GM12878 (cell line): Measurements from ENCODE around the gene SCIN. TPM values are rescaled to one million over a fixed set of nuclear protein-coding genes. Genes with fewer than 3 reads are reported as not detected.

Experiments used
- ATAC-seq: fragments of 200-7000 bp; cut with Tn5 transposase; 3 replicates; pipeline ENCODE4 v1.9.1; 2020; ENCODE audit warnings: mild to moderate bottlenecking, moderate library complexity
- BruUV-seq: library from RNA; stranded (reverse); fragments of 400-500 nt; replicated peaks from 2 replicates; lab custom pipeline; 2021; lab: Mats Ljungman, UMichigan
- CTCF ChIA-PET: fragments of 300-600 bp; sonication (Branson Sonifier 250); formaldehyde crosslinking; extraction: SDS; loops from one replicate; lab custom pipeline; 2021; ENCODE audit warnings: inconsistent platforms; lab: Yijun Ruan, JAX
- POLR2A ChIA-PET: fragments of 350-600 bp; formaldehyde crosslinking; extraction: SDS; loops from one replicate; lab custom pipeline; 2021; ENCODE audit warnings: inconsistent platforms; lab: Charles Lee
- RAD21 ChIA-PET: fragments of 300-600 bp; sonication (Branson Sonifier 250); formaldehyde crosslinking; loops from one replicate; lab custom pipeline; 2023; ENCODE audit warnings: antibody characterized with exemption; ENCODE audit not compliant: unreplicated experiment; lab: Charles Lee
- SMC1A ChIA-PET: fragments of 300-600 bp; sonication (Branson Sonifier 250); formaldehyde crosslinking; loops from one replicate; lab custom pipeline; 2023; ENCODE audit not compliant: unreplicated experiment, uncharacterized antibody; lab: Charles Lee
- DNase-seq: peaks from one replicate; pipeline ENCODE4 v3.0.0-alpha.2; 2011; ENCODE audit warnings: low read depth, low spot score
- FAIRE-seq: peaks from 3 replicates; lab custom pipeline; 2011; peaks lifted over from hg19 to GRCh38; lab: Jason Lieb, UNC
- H2AFZ ChIP-seq: 2 replicates; pipeline ENCODE4 v1.6.0; 2011; ENCODE audit warnings: low read depth, low read length, control low read depth; ENCODE audit not compliant: control insufficient read depth
- H3K27ac ChIP-seq: 2 replicates; pipeline ENCODE4 v1.5.1; 2011; ENCODE audit warnings: control low read depth; ENCODE audit not compliant: control insufficient read depth, insufficient read depth
- H3K27me3 ChIP-seq, 2 experiments: replicated peaks in 1 of 2; 2 replicates each; pipeline versions ENCODE4 v1.6.0 to v1.6.1; 2011; ENCODE audit warnings: low read length in 1 of 2; ENCODE audit not compliant: control insufficient read depth in 2 of 2, insufficient read depth in 2 of 2
- H3K36me3 ChIP-seq, 2 experiments: 2 replicates each; pipeline ENCODE4 v1.5.1; 2011; ENCODE audit warnings: low read length in 1 of 2; ENCODE audit not compliant: control insufficient read depth in 2 of 2, insufficient read depth in 2 of 2
- H3K4me1 ChIP-seq: 2 replicates; pipeline ENCODE4 v1.6.1; 2011; ENCODE audit warnings: mild to moderate bottlenecking, low read length, moderate library complexity, mixed read lengths; ENCODE audit not compliant: control insufficient read depth, insufficient read depth
- H3K4me2 ChIP-seq: 2 replicates; pipeline ENCODE4 v1.6.0; 2011; ENCODE audit warnings: control low read depth; ENCODE audit not compliant: control insufficient read depth, insufficient read depth
- H3K4me3 ChIP-seq: fragments of 200-600 bp; sonication (generic); 2 replicates; pipeline ENCODE4 v1.5.1; 2016
- H3K79me2 ChIP-seq: 2 replicates; pipeline ENCODE4 v1.6.0; 2011; ENCODE audit warnings: low read length; ENCODE audit not compliant: control insufficient read depth, insufficient read depth
- H3K9ac ChIP-seq: 2 replicates; pipeline ENCODE4 v1.8.0; 2011; ENCODE audit warnings: low read length, control low read depth, mixed read lengths; ENCODE audit not compliant: control insufficient read depth, insufficient read depth
- H3K9me3 ChIP-seq: replicated peaks from 3 replicates; pipeline ENCODE4 v1.5.1; 2011; ENCODE audit warnings: mild to moderate bottlenecking, low read length; ENCODE audit not compliant: control insufficient read depth, insufficient read depth
- H4K20me1 ChIP-seq: 2 replicates; pipeline ENCODE4 v1.6.0; 2011; ENCODE audit not compliant: control insufficient read depth, insufficient read depth
- BHLHE40 ChIP-seq, 2 experiments: fragments of 450-650 bp in 1 of 2; IDR thresholded peaks; 2 replicates each; pipeline ENCODE4 v1.6.1; 2011 to 2017; ENCODE audit warnings: low read depth in 2 of 2, borderline replicate concordance in 1 of 2, improper control_type of control experiment in 1 of 2, low read length in 1 of 2, mild to moderate bottlenecking in 1 of 2
- E2F8 ChIP-seq: fragments of 450-650 bp; IDR thresholded peaks from 2 replicates; pipeline ENCODE4 v1.6.1; 2018; ENCODE audit warnings: mild to moderate bottlenecking, low read depth, moderate library complexity; ENCODE audit not compliant: partially characterized antibody
- HDAC6 ChIP-seq: fragments of 200-600 bp; sonication (generic); IDR thresholded peaks from one replicate; pipeline ENCODE4 v1.8.0; 2017; ENCODE audit warnings: antibody characterized with exemption; ENCODE audit not compliant: unreplicated experiment
- HDGF ChIP-seq: fragments of 450-650 bp; IDR thresholded peaks from 2 replicates; pipeline ENCODE4 v1.6.1; 2016; ENCODE audit warnings: antibody characterized with exemption
- NBN ChIP-seq: fragments of 450-650 bp; IDR thresholded peaks from 2 replicates; pipeline ENCODE4 v1.6.1; 2016
- NFYB ChIP-seq: IDR thresholded peaks from 2 replicates; pipeline ENCODE4 v1.6.1; 2011; ENCODE audit warnings: low read depth, mild to moderate bottlenecking, low read length, improper control_type of control experiment, moderate library complexity; ENCODE audit not compliant: insufficient read depth
- NKRF ChIP-seq: fragments of 450-650 bp; conservative IDR thresholded peaks from 2 replicates; pipeline ENCODE4 v1.6.1; 2017; ENCODE audit warnings: mild to moderate bottlenecking, moderate library complexity
- NR2F1 ChIP-seq: fragments of 450-650 bp; conservative IDR thresholded peaks from 2 replicates; pipeline ENCODE4 v1.6.1; 2017; ENCODE audit warnings: mild to moderate bottlenecking
- PML ChIP-seq: IDR thresholded peaks from 2 replicates; pipeline ENCODE4 v1.6.1; 2012; ENCODE audit warnings: low read length, inconsistent platforms
- RBBP5 ChIP-seq: fragments of 200-600 bp; sonication (generic); conservative IDR thresholded peaks from 2 replicates; pipeline ENCODE4 v1.6.1; 2016
- RFX5 ChIP-seq: IDR thresholded peaks from 2 replicates; pipeline ENCODE4 v1.6.1; 2011; ENCODE audit warnings: low read depth, low read length, improper control_type of control experiment
- SMARCA5 ChIP-seq: fragments of 450-650 bp; IDR thresholded peaks from 2 replicates; pipeline ENCODE4 v1.6.1; 2017; ENCODE audit warnings: mild to moderate bottlenecking
- SP1 ChIP-seq: IDR thresholded peaks from one replicate; pipeline ENCODE4 v1.6.1; 2011; ENCODE audit warnings: low read depth, low read length
- SREBF1 ChIP-seq: IDR thresholded peaks from 2 replicates; pipeline ENCODE4 v1.6.1; 2012; ENCODE audit warnings: mild to moderate bottlenecking, low read length
- TAF1 ChIP-seq: IDR thresholded peaks from 2 replicates; pipeline ENCODE4 v1.6.1; 2011; ENCODE audit warnings: mild to moderate bottlenecking, low read depth, low read length, borderline replicate concordance
- ZNF384 ChIP-seq: IDR thresholded peaks from 2 replicates; pipeline ENCODE4 v1.6.1; 2012; ENCODE audit warnings: low read depth, mild to moderate bottlenecking, low read length, improper control_type of control experiment, borderline replicate concordance
- ZNF622 ChIP-seq: fragments of 450-650 bp; IDR thresholded peaks from 2 replicates; pipeline ENCODE4 v1.6.1; 2017; ENCODE audit warnings: mild to moderate bottlenecking, inconsistent platforms
- ZZZ3 ChIP-seq: IDR thresholded peaks from 2 replicates; pipeline ENCODE4 v1.6.1; 2011; ENCODE audit warnings: low read depth; ENCODE audit not compliant: control insufficient read depth, insufficient read length
- WGBS: methylation state at CpG from one replicate; pipeline ENCODE4 v1.1.6; 2016; ENCODE audit warnings: low lambda C conversion rate; ENCODE audit not compliant: insufficient replicate concordance, insufficient coverage; ENCODE audit errors: missing lambda C conversion rate; 5-methylcytosine and 5-hydroxymethylcytosine counted together
- in situ Hi-C: fragments of 300-500 bp; cut with MboI; formaldehyde crosslinking; loops from 9 replicates; pipeline ENCODE4 v1.14.3; 2018; ENCODE audit warnings: mixed read lengths
- intact Hi-C: fragments of 100-400 bp; cut with micrococcal nuclease; formaldehyde crosslinking; loops from one replicate; pipeline ENCODE4 v1.14.2; 2022; ENCODE audit not compliant: unreplicated experiment
- polyA plus RNA-seq, 11 experiments: library from polyadenylated mRNA; depleted of rRNA in 4 of 11; unstranded in 6 of 11; stranded (reverse) in 5 of 11; fragments of >200 nt; fragmentation: Nextera tagmentation in 4 of 11; fragmentation: Illumina TruSeq in 1 of 11; extraction: Ambion mirVana in 4 of 11; extraction: Trizol in 1 of 11; gene quantifications; 1 replicate in 1 of 11; 2 replicates in 10 of 11; pipeline versions ENCODE4 v1.2.1 to v1.2.3, GENCODE V29; 2011 to 2016; ENCODE audit warnings: inconsistent platforms in 2 of 11, missing spikeins in 2 of 11, low read depth in 1 of 11
- total RNA-seq, 4 experiments: library from RNA; depleted of rRNA in 3 of 4; stranded (reverse); fragments of >200 nt in 3 of 4; fragmentation: Illumina TruSeq in 1 of 4; extraction: Trizol in 1 of 4; gene quantifications; 2 replicates each; pipeline versions ENCODE4 v1.2.1 to v1.2.3, GENCODE V29; 2013 to 2021

SCIN gene
- total and polyA plus RNA-seq, 10 of the 15 experiments (the other 5 are each of a cell fraction or from before 2014, with no cell fraction given) = 0.23 to 2.1 (median 1.0) TPM

DNA sequence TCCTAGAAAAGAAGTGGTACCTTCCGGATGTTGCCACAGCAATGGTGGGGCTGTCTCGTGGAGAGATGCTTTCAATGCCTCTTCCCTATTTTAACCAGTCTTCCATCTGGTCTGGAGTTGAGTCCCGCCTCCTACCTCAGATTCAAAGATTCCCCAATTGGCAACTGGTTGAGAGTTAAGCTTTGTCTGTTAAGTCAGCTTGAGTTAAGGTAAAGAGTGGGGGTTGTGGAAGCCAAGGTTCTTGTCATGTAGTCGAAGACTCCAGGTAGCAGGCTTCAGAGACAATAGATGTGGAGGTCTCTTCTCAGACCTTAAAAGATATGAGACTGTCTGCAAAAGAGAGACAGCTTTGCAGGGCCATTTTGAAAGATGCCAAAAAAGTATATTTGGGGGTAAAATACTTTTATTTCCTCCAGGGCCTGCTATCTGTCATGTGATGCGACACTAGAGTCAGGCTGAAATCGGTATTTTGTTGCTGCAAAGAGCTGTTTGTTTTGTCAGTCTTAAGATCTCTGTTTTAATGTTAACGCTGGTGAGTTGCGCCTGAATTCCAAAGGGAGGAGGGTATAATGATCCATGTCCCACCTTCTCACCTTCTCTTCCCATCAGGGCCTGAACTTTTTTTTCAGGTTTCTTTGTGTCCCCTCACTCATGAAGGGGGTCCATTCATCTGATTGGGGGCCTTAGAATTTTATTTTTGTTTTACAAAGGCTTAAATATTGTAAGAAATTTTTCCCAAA lies 40.4 kb upstream of the SCIN start:
- SMC1A ChIA-PET = interaction anchor here (0.9 kb wide), 1 partner anchor 689 kb away, joined by 3 read pairs; no protein-coding TSS in a partner anchor
- WGBS = 56% methylated on average over 8 of the region's 8 CpGs
- Histone ChIP-seq H3K4me3 (no peak overlapping the region), H3K9me3 (no peaks in the 10 kb centered on the region), H3K27me3 (no peaks in the 10 kb centered on the region), H3K4me1 (no peaks in the 10 kb centered on the region), H3K27ac (no peak overlapping the region), H4K20me1 (no peaks in the 10 kb centered on the region), H3K79me2 (no peaks in the 10 kb centered on the region), H3K4me2 (no peak overlapping the region), H2AFZ (no peak overlapping the region), H3K9ac (no peak overlapping the region), H3K36me3 (no peaks in the 10 kb centered on the region)
- CTCF ChIA-PET = no interaction called here
- RAD21 ChIA-PET = no interaction called here
- in situ Hi-C loops = loop anchor here (10.0 kb wide), 1 partner anchor 735 kb away; no protein-coding TSS in a partner anchor
- POLR2A ChIA-PET = no interaction called here
- intact Hi-C loops = no loop called here
- TF ChIP-seq HDAC6 = no peak
- no peak for TF ChIP-seq NR2F1
- TF ChIP-seq E2F8 = no peak
- TF ChIP-seq NBN = no peak
- TF ChIP-seq RFX5 = no peak
- no peak for TF ChIP-seq ZZZ3
- no peak for TF ChIP-seq NFYB
- TF ChIP-seq ZNF384 = no peak
- TF ChIP-seq BHLHE40 (IDR thresholded peaks at IDR 0.05; ENCODE audit: borderline replicate concordance in 1 of 2, low read depth in 2 of 2, low read length in 1 of 2) = no peak
- TF ChIP-seq HDGF = no peak
- no peak for TF ChIP-seq RBBP5
- TF ChIP-seq SMARCA5 = no peak
- no peak for TF ChIP-seq TAF1
- TF ChIP-seq SP1 = no peak
- TF ChIP-seq ZNF622 = no peak
- no peak for TF ChIP-seq PML
- TF ChIP-seq NKRF = no peak
- no peak for TF ChIP-seq SREBF1
- FAIRE-seq = no peak
- DNase-seq = no peak
- no peak for ATAC-seq
- BruUV-seq = no TSS peak
